Keratinocyte (primary cell): Measurements from ENCODE around the gene ATP1A4. TPM values are rescaled to one million over a fixed set of nuclear protein-coding genes. Genes with fewer than 3 reads are reported as not detected.

ENCODE experiments used
- DNase-seq: peaks from one replicate; pipeline ENCODE4 v3.0.0-alpha.2; 2011; ENCODE audit warnings: low read depth, missing footprints, low spot score
- FAIRE-seq: peaks from 2 replicates; lab custom pipeline; 2011; peaks lifted over from hg19 to GRCh38; lab: Jason Lieb, UNC
- H2AFZ ChIP-seq: 2 replicates; pipeline ENCODE4 v1.6.0; 2012; ENCODE audit warnings: low read length, control low read depth, inconsistent platforms; ENCODE audit not compliant: control insufficient read depth
- H3K27ac ChIP-seq: 2 replicates; pipeline ENCODE4 v1.5.1; 2011; ENCODE audit warnings: low read length; ENCODE audit not compliant: control insufficient read depth, insufficient read depth
- H3K27me3 ChIP-seq: 3 replicates; pipeline ENCODE4 v1.6.0; 2011; ENCODE audit warnings: low read length; ENCODE audit not compliant: control insufficient read depth, insufficient read depth; ENCODE audit errors: extremely low read depth
- H3K36me3 ChIP-seq, 2 experiments: 2 replicates in 1 of 2; 3 replicates in 1 of 2; pipeline ENCODE4 v1.5.1; 2011; ENCODE audit warnings: low read length in 2 of 2, mild to moderate bottlenecking in 1 of 2; ENCODE audit not compliant: control insufficient read depth in 2 of 2, insufficient read depth in 2 of 2; ENCODE audit errors: extremely low read depth in 1 of 2
- H3K4me1 ChIP-seq: 3 replicates; pipeline ENCODE4 v1.5.1; 2011; ENCODE audit warnings: low read length; ENCODE audit not compliant: control insufficient read depth, insufficient read depth; ENCODE audit errors: extremely low read depth
- H3K4me2 ChIP-seq: 3 replicates; pipeline ENCODE4 v1.6.0; 2011; ENCODE audit warnings: low read depth, low read length; ENCODE audit not compliant: control insufficient read depth, insufficient read depth; ENCODE audit errors: extremely low read depth
- H3K4me3 ChIP-seq, 3 experiments: fragments of 200-600 bp in 1 of 3; sonication (generic) in 1 of 3; 2 replicates in 2 of 3; 3 replicates in 1 of 3; pipeline ENCODE4 v1.5.1; 2011 to 2016; ENCODE audit warnings: low read length in 3 of 3, mild to moderate bottlenecking in 3 of 3, control low read depth in 2 of 3, inconsistent platforms in 1 of 3, low read depth in 1 of 3, mixed read lengths in 1 of 3, mixed run types in 1 of 3, moderate library complexity in 1 of 3; ENCODE audit not compliant: control insufficient read depth in 2 of 3, insufficient read depth in 2 of 3; ENCODE audit errors: extremely low read depth in 1 of 3
- H3K79me2 ChIP-seq: 2 replicates; pipeline ENCODE4 v1.6.0; 2012; ENCODE audit warnings: low read length; ENCODE audit not compliant: control insufficient read depth, insufficient read depth
- H3K9ac ChIP-seq: 3 replicates; pipeline ENCODE4 v1.6.0; 2011; ENCODE audit warnings: low read length; ENCODE audit not compliant: control insufficient read depth, insufficient read depth; ENCODE audit errors: extremely low read depth
- H3K9me1 ChIP-seq: 3 replicates; pipeline ENCODE4 v1.6.0; 2011; ENCODE audit warnings: low read length; ENCODE audit not compliant: control insufficient read depth, insufficient read depth; ENCODE audit errors: extremely low read depth
- H3K9me3 ChIP-seq: 2 replicates; pipeline ENCODE4 v1.5.1; 2012; ENCODE audit warnings: low read depth, low read length; ENCODE audit not compliant: control insufficient read depth
- H4K20me1 ChIP-seq: 3 replicates; pipeline ENCODE4 v1.6.0; 2011; ENCODE audit warnings: low read length; ENCODE audit not compliant: control insufficient read depth, insufficient read depth; ENCODE audit errors: extremely low read depth
- CTCF ChIP-seq, 3 experiments: IDR thresholded peaks in 1 of 3; conservative IDR thresholded peaks in 1 of 3; optimal IDR thresholded peaks in 1 of 3; 2 replicates in 2 of 3; 3 replicates in 1 of 3; pipeline versions ENCODE3 to v1.5.1; 2011; ENCODE audit warnings: low read length in 3 of 3, mild to moderate bottlenecking in 3 of 3, moderate library complexity in 2 of 3, control low read depth in 1 of 3, inconsistent platforms in 1 of 3; ENCODE audit not compliant: insufficient read depth in 2 of 3; ENCODE audit errors: extremely low read depth in 1 of 3
- EZH2 ChIP-seq: IDR thresholded peaks from one replicate; pipeline ENCODE4 v1.6.1; 2012; ENCODE audit warnings: inconsistent platforms, mild to moderate bottlenecking, low read length, moderate library complexity
- dilution Hi-C: fragments of 300-500 bp; cut with MboI; formaldehyde crosslinking; loops from one replicate; pipeline ENCODE4 v1.7.0; 2020; ENCODE audit warnings: low sequenced_read_pairs; ENCODE audit not compliant: extremely low pct_ligation_motif_present
- polyA plus RNA-seq, 5 experiments: library from polyadenylated mRNA; depleted of rRNA in 3 of 5; stranded (reverse) in 3 of 5; stranded (forward) in 1 of 5; unstranded in 1 of 5; fragments of >200 nt; gene quantifications; 1 replicate in 1 of 5; 2 replicates in 3 of 5; 3 replicates in 1 of 5; pipeline versions ENCODE4 v1.2.1 to v1.2.3, GENCODE V29; 2011 to 2012; ENCODE audit warnings: missing spikeins in 2 of 5, low read depth in 1 of 5, low replicate concordance in 1 of 5

The ATP1A4 gene
- polyA plus RNA-seq, 1 donor (not counting 4 experiments of a cell fraction or from before 2014, with no cell fraction given): not detected

- Histone ChIP-seq H3K4me1 (peaks cover 10% of the 10 kb centered on the region), H3K27ac (no peak overlapping the region), H3K27me3 (no peaks in the 10 kb centered on the region), H3K9ac (no peak overlapping the region), H3K9me3 (no peaks in the 10 kb centered on the region), H2AFZ (no peak overlapping the region), H3K79me2 (no peaks in the 10 kb centered on the region), H3K36me3 (no peaks in the 10 kb centered on the region), H3K4me3 (no peak overlapping the region), H3K4me2 (no peak overlapping the region), H3K9me1 (no peaks in the 10 kb centered on the region), H4K20me1 (no peaks in the 10 kb centered on the region)
- DNase-seq (no peak), FAIRE-seq (no peak)
- TF ChIP-seq EZH2: no peak
- TF ChIP-seq CTCF (optimal IDR thresholded peaks at IDR 0.05 in 1 of 3, IDR thresholded peaks at IDR 0.05 in 1 of 3, conservative IDR thresholded peaks at IDR 0.05 in 1 of 3; ENCODE audit: extremely low read depth in 1 of 3, insufficient read depth in 2 of 3, low read length in 3 of 3): no peak
- dilution Hi-C loops: loop anchor here (5.0 kb wide), 1 partner anchor 92 kb away; no protein-coding TSS in a partner anchor
Measured at GRCh38 chr1:160105155-160105554, 46.2 kb upstream of the ATP1A4 start.

- no peaks in the 10 kb centered on the region for H4K20me1 ChIP-seq
- no peaks in the 10 kb centered on the region for H3K9me1 ChIP-seq
- FAIRE-seq (no peak), DNase-seq (no peak)
- dilution Hi-C loops: loop anchor here (5.0 kb wide), 1 partner anchor 90 kb away; no protein-coding TSS in a partner anchor
- TF ChIP-seq CTCF (optimal IDR thresholded peaks at IDR 0.05 in 1 of 3, IDR thresholded peaks at IDR 0.05 in 1 of 3, conservative IDR thresholded peaks at IDR 0.05 in 1 of 3; ENCODE audit: extremely low read depth in 1 of 3, insufficient read depth in 2 of 3, low read length in 3 of 3) (no peak), EZH2 (no peak)
- H3K36me3 ChIP-seq: no peaks in the 10 kb centered on the region
- no peak overlapping the region for H3K27ac ChIP-seq
- H3K4me3 ChIP-seq: no peak overlapping the region
- no peak overlapping the region for H3K9ac ChIP-seq
- H3K27me3 ChIP-seq: no peaks in the 10 kb centered on the region
- H3K4me1 ChIP-seq: peaks cover 3% of the 10 kb centered on the region
- H3K4me2 ChIP-seq: no peak overlapping the region
- H2AFZ ChIP-seq: no peak overlapping the region
- H3K79me2 ChIP-seq: no peaks in the 10 kb centered on the region
- no peaks in the 10 kb centered on the region for H3K9me3 ChIP-seq
Measured at GRCh38 chr1:160107512-160107911, 43.9 kb upstream of the ATP1A4 start.
